HG02840 (cell line): ENCODE measurements around the gene SMIM29.
A peak's percentile ranks its signal among the peaks of the same experiment; 100 is the strongest.

Experiments used
- ATAC-seq: cut with Tn5 transposase; IDR thresholded peaks from one replicate; pipeline ENCODE4 v1.9.1; 2021; ENCODE audit warnings: mild to moderate bottlenecking, moderate library complexity, moderate number of reproducible peaks; ENCODE audit not compliant: unreplicated experiment, low FRiP score

Gene SMIM29

DNA sequence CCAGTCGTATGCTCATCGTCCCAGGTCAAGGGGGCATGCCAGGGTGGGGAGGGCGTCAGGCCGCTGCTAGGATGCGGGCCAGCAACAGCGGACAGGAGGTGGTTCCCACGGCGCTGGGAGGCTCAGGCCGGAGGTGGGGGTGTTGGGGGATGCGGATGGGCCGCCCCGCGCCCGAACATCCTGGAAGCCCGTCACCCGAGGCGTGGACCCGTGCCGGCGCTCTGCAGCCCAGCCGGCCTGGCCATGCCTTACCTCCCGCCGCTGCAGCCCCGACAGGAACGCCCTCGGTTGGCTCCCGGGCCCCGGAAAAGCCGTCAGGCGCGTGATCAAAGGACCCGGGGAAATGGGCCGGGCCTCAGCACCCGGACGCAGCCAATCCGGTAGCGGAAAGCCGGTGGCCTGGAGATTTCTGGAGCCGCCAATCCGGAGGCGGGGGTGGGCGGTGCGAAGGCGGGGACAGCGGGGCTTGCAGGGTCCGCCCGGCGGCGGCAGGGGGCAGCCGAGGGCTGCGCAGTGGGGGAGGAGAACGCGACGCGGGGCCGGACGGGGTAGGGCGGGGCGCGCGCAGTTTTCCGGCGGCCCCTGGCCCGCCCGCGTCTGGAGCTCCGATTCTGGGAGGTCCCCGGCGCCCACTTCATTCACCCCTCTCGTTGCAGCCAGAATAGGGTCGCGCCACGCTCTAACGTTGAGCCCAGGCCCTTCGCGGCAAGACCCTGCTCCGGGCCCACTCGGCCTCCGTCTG, at the start of gene SMIM29:
Gene SMIM29, minus strand, starts transcription at position 280 of the 742 bp plus-strand sequence. CDS start 1,215 bp downstream, outside the sequence.
- ATAC-seq, result peak; percentile 81

DNA sequence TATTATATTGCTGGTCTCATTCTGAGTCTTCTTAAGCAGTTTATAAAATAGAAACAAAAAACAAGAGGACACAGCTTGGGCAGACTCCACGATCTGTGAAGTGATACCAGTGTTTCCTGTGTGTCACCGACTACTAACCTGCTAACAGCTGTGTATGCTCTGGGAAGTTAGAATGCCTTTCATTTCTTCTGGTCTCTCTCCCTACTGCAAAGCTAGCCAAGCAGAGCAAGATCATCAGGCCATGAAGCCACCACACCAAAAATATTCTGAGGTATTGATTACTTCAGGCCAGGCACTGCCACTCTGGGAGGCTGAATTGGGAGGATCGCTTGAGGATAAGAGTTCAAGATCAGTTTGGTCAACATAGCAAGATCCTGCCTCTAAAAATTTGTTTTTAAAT, 46.9 kb upstream of the SMIM29 start:
- ATAC-seq, result peak; percentile 67

DNA sequence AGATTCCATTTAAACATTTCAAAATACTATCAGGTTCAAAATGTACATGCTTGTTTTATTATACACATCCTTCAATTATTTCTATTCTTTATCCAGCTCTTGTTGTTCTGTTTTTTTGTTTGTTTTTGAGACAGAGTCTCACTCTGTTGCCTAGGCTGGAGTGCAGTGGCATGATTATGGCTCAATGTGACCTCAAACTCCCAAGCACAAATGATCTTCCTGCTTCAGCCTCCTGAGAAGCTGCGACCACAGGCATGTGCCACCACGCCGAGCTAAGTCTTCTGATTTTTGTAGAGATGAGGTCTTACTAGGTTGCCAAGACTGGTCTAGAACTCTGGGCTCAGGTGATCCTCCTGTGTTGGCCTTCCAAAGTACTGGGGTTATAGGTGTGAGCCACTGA, 44.1 kb upstream of the SMIM29 start:
- ATAC-seq, result no peak

DNA sequence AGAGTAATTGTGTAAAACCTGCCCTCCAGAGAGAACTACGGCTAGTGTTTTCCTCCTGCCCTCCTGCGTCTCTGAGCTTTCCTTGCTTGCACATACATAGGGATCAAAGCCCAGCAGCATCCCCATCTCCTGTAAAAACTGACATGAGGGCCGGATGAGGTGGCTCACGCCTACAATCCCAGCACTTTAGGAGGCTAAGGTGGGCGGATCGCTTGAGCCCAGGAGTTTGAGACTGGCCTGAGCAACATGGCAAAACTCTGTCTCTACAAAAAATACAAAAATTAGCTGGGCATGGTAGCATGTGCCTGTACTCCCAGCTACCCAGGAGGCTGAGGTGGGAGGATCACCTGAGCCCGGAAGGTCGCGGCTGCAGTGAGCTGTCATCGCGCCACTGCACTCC, 40.3 kb upstream of the SMIM29 start:
- no peak for ATAC-seq

DNA sequence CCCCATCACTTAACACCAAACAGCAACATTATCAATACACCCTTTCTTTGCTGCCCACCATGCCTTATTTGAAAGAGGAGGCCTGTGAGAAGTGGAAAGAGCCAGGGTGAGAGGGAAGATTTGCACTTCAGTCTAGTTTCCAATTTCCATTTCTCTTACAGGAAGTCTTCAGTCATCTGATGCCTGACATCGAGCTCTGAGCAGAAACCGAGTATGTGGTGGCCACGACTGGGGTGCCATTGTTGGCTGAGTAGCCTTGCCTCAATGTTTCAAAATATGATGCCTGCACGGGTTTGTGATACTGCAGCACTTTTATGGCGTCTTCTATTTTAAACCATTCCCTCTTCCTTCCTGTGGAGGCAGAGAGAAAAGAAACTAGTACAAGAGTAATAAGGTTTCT, 39.8 kb upstream of the SMIM29 start:
- ATAC-seq, result no peak

DNA sequence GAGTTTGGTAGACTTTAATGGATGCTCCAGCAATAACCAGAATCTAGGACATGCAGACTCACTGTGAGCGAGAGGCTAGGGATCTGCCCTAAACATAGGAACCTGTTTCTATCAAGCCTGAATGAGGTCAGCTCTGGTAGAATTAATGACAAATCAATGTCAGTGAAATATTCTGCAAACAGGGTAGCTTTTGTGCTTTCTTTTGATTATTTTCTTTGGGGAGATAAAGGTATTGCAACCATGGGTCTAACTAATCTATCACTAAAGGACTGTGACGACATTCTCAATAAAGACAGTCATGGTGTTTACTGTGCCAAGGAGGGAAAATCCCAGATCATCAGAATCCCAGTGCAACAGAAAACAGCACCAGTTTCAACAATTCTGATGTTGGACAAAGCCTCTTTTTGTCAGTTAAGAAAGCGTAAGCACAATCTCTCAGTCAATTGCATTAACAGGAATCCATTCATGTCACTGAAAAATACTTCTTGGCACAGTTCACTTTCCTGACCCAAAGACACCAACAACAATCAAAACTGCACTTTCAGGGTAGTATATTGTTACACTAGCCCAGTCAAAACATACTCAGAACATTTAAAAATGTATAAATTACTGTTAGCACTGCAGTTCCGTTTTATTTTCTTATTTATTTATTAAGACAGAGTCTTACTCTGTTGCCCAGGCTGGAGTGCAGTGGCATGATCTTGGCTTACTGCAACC, 36.8 kb upstream of the SMIM29 start:
- no peak for ATAC-seq

DNA sequence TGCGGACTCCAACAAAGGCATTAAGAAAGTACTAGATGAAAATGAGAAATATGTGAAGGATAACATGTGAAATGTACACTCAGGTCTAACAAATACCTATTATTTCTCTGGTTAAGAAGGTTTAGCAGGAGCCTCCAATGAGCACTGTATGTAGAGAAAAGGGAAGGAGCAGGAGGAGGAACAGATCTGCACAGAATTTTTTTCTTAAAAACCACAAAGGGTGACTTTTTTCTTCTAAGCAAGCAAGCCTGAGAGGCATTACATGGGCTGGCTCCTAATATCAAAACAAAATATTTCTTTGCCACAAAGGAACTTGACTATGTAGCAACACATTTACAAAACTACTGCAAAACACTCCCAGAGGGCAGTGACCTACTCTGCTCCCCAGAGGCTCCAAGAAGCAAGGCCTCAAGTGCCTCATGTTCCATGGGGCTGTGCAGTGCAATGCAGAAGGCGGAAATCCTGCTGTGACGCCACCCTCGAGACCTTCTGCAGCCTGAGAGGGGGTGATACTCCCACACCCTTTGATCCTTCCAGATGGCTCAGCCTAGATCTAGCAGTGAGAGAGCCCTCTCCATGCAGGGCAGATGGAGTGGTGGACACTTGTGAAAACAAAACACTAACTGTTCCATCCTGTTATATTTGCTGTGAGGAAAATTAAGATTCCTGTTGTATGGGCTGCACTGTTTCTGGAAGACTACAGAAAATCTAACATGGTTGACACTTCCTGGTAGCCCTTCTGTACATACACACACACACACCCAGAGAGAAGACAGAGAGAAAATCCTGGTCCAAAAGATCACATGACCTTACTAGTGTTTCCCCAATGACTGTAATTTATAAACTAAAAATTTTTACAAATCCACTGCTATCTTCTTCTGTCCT, 36.0 kb upstream of the SMIM29 start:
- no peak for ATAC-seq

DNA sequence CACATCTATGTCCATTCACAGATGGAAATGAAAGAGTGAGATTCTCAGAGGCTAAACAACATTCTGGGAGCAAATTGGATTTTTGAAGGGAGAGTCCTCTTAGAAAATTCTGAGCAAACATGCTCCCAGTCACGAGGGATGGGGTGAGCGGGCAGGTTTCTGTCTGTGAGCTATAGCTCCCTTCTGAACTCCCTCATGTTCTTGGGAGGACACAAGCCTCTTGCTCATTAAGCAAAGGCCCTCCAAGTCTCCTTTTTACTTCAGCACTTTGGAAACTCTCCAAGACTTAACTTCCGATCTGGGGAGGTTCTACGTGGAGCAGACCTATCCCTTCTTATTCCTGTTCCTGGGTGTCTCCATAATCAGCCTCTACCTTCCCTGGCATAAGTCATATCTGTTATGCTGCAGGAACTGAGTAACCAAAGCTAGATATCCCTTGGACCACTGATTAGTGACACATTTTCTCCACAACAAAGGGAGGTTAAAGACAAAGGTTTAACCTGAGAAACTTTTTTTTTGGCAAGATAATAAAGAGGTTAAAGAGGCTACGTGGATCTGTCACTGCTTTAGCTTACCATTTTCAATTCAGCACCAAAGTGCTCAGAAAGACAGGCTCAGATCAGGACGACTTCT, 33.0 kb upstream of the SMIM29 start:
- ATAC-seq, result no peak

DNA sequence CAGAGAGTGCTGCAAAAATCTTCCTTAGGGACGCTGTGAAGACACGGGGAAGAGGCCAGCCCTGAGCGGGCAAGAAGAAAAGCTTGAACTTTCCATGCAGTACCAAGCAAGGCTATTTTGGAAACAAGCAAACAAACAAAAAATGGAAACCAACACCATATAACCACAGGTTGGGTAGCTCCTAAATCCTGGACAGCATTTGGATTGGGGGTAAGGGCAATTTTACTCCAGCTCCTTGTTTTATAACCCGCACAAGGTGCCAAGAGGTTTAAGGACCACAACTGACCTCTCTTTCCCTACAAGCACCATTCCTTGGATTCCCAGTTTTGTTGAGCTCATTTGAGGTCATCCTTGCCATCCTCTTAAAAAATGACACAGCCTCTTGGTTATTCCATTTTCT, 31.4 kb upstream of the SMIM29 start:
- ATAC-seq, result no peak

DNA sequence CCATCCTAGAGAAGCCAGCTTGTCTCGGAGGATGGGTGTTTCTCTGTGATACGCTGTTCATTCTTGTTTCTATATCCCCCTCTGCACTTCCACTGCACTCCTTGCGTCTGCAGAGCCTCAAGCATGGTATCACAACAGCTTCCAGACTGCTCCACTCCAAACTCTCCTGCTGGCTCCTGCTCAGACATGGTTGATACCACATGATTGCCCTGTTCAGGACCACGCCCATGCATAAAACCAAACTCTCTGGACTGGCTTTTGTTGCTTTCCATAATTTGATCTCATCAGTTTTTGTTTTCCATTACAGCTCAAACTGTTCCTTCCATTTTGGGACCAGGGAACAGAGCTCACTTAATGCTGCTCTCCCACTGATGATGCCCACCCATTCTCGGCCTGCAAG, 30.0 kb upstream of the SMIM29 start:
- no peak for ATAC-seq

DNA sequence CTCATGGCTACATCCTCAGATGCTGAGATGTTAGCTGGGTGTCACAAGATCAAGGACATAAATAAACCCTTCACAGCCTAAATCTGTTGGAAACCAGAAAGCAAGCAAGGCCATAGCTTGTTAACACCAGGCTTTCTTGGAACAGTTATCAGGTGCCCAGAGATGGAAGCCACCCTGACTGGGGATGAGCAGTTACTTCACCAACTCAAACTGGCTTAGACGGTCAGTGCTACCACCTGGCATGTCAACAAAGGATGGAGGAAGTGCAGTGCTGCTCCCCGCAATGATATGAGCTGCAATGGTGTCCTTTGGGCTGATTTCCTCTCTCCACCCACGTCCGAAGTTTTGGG, 28.9 kb upstream of the SMIM29 start:
- ATAC-seq, result no peak

DNA sequence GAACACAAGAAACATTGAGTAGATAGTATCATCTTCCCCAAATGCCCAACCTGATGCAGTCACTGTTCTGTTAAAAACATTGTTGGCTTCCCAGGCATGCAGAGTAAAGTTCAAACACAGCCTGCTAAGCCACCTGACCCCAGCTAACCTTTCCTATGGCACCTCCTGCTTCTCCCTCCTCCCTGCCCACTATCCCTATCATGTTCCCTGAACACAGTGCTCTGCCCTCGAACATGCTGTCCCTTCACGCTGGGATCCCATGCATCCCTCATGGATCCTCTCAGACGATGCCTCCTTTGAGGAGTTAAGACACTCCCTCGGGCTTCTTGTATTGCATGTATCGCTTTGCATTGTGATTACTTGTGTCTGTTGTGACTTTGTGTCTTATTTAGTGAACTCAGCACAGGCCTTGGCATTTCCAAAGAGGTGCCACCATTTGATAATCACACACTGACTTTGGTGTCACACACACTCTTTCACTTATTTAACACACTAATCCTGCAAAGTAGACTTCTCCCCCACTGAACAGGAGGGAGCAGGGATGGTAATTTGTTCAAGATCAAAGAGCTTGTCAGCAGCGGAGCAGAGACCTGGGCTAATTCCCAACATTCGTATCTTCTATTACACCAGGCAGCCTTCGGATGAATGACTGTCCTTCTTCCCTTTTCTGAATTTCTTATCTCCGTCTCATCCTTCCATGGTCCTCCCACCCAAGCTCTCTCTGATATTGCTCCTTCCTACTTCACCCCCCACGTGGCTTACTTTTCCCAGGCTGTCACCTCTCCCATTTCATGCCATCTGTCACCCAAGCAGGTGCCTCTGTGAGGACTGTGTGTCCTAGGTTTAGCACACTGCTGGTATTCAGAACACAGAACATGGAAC, 28.3 kb upstream of the SMIM29 start:
- ATAC-seq, result no peak

DNA sequence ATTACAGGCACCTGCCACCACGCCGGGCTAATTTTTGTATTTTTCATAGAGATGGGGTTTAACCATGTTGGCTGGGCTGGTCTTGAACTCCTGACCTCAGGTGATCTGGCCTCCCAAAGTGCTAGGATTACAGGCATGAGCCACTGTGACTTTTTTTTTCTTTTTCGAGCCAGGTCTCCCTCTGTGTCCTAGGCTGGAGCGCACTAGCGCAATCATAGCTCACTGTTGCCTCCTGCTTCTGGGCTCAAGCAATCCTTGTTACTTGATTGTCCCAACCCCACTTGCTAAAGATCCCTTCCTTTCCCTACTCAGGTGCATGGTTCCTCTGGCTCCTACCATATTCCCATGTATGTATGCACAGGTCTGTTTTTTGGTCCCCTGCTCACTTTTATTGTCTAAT, 27.4 kb upstream of the SMIM29 start:
- ATAC-seq, result no peak

DNA sequence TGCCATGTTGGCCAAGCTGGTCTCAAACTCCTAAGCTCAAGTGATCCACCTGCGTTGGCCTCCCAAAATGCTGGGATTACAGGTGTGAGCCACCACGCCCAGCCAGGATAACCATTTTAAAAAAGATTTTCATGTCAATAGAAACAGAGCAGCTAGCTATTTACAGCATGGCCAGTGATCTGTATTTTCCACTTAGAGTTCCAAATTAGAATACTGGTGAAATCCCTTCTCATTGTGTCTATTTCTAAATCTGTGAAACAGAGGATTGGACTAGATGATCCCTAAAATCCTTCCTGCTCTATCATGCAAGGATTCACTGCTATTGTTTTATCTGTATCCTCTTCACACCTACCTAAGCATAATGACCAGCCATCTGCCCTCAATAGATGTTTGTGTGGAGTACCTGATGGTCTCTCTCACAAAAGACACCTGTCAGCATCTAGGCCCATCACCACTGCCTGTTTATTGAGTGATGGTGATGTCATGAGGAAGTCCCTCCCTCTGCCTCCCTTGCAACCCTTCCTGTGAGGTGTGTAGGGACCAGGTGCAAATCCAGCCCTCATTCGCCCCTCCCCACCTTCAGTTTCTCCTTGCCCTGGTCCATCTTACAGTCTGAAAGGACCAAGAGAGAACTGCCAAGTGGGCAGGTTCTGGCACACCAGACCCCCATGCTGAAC, 26.5 kb upstream of the SMIM29 start:
- ATAC-seq, result no peak

DNA sequence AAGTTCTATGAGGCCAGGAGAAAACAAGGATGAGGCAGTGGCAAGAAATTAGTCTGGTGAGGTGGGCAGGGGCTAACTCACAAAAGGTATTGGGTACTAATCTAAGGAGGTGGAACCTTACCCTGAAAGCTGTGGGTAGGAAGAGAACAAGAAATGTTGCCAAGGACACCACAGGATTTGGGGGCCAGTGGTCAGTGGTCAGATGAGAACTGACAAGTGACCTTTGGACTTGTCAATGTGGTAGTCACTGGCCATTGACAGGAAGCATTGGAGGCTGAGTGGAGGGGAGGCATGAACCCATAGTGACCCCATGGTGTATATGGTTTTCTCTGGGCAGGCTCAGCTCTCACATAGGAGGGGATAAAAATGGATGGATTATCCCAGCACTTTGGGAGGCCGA, 25.3 kb upstream of the SMIM29 start:
- no peak for ATAC-seq

DNA sequence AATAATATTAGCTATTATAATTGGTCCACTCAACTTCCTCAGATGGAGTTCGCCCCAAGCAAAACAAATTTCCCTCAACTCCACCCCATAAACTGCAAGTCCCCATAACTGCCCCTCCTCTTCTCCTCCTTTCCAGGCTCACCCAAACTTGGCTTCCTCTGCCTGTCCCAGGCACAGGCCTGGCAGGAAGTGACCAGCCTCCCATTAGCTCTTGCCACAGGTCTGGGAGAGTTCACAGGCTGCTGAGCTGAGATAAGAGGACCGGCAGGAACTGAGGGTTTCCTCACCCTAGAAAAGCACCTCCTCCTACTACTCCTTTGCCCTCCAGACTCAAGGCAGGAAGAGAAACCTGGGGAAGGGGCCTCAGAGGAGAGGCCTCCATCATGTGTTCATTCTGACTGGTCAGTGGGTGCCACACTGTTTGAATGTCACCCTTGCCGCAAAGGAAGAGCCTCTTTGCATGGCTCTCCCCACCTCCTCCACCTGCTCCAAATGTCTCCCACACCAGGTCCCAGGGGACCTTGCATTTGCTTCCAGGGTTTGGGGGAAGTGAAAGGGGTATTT, 24.5 kb upstream of the SMIM29 start:
- ATAC-seq, result no peak

DNA sequence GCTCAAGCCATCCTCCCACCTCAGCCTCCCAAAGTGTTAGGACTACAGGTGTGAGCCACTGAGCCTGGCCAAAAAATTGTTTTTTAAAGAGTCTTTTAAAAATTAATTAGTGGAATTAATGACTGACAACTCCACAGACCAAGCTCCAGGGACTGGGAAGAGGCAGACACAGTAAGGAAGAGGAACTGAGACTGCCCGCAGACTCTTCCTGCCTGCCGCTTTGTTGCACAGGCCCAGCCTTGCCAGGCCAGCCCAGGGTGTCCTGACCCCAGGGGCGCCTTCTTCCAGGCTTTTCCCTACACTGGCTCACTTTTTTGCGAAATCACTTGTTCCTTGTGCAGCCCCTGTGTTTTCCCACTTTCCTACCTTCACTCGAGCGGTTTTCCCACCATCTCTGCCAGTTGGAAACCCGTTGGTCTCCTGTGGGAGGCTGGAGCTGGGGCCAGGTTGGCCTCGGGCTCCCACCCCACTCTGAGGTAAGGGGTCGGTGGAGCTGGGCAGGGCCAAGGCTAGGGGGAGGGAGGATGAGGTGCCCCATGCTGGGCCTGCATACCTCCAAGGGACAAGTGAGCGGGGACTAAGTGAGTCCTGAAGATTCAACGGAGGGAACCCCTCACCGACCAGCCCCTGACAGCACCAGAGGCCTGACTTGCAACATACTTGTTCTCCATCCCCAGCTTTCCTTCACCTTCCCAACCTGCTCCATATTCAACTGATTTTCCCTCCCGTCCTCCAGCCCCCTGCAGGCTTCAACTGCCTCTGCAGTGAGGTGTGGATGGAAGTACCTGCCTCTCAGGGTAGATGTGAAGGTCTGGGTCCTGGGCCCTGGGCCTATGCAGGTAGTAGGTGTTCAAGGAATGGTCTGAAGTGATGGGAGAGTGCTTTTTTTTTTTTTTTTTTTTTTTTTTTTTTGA, 23.5 kb upstream of the SMIM29 start:
- no peak for ATAC-seq
